Heart left ventricle (tissue), 13 donors: ENCODE measurements around the gene STS.

Experiments used
- POLR2A ChIP-seq, 2 donors: fragments of 450-650 bp; IDR thresholded peaks; one replicate each; pipeline ENCODE4 v1.6.1; 2017; ENCODE audit warnings: antibody characterized with exemption in 2 of 2, mild to moderate bottlenecking in 2 of 2, moderate library complexity in 2 of 2
- TF ChIP-seq, protein P1 (sequence below), 12 donors: fragments of 200-600 bp; sonication (generic) in 4 of 12; IDR thresholded peaks; one replicate each; pipeline versions ENCODE4 v1.5.0 to v1.8.0; 2018 to 2022; ENCODE audit warnings: antibody characterized with exemption in 12 of 12, mild to moderate bottlenecking in 5 of 12
- donor health status: ischemic (EF 13 %, LVEDD 7.1; RV severe dilation, severe dysfunction).
- donor health status: DM: no; HTN: yes; CAD: no.
- donor health status: DM: no; HTN: no; CAD: no.
- donor health status: ischemic (EF 25% LVEDD 6.9; RV normal size, moderate dysfunction).
- donor health status: ischemic (EF 25% LVEDD 5.7; RV mildly dilated, moderate dysfunction).
- donor health status: ischemic (EF 35%, LVEDD 5.7; RV mildly dilated, moderate dysfunction).
- donor health status: nonischemic (EF 11% LVEDD 7.7; RV severe dilation, severe dysfunction).
- donor health status: DM: yes; HTN: yes; CAD: no.
- donor health status: PGD.
- donor health status: ischemic (EF 29% LVEDD 5.4; RV normal size, mild dysfunction).
- donor health status: nonischemic (EF 23%, LVEDD 6.1; RV moderate dilation, normal function).

GRCh38 chrX:7169627-7170026 is 22.1 kb downstream of the STS start:
- TF ChIP-seq, protein P1, sequence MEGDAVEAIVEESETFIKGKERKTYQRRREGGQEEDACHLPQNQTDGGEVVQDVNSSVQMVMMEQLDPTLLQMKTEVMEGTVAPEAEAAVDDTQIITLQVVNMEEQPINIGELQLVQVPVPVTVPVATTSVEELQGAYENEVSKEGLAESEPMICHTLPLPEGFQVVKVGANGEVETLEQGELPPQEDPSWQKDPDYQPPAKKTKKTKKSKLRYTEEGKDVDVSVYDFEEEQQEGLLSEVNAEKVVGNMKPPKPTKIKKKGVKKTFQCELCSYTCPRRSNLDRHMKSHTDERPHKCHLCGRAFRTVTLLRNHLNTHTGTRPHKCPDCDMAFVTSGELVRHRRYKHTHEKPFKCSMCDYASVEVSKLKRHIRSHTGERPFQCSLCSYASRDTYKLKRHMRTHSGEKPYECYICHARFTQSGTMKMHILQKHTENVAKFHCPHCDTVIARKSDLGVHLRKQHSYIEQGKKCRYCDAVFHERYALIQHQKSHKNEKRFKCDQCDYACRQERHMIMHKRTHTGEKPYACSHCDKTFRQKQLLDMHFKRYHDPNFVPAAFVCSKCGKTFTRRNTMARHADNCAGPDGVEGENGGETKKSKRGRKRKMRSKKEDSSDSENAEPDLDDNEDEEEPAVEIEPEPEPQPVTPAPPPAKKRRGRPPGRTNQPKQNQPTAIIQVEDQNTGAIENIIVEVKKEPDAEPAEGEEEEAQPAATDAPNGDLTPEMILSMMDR (IDR thresholded peaks at IDR 0.05): no peak
- no peak for TF ChIP-seq POLR2A (IDR thresholded peaks at IDR 0.05)
